HG03135 (cell line): ENCODE results near the gene ROR1.
"Not testable (repeated sequence)": the region's sequence is repeated elsewhere in the genome, so short reads cannot be mapped to it uniquely, and the experiment has no call there.

Source experiments
- ATAC-seq: cut with Tn5 transposase; IDR thresholded peaks from one replicate; pipeline ENCODE4 v1.9.1; 2021; ENCODE audit warnings: mild to moderate bottlenecking, moderate library complexity; ENCODE audit not compliant: unreplicated experiment

ROR1 gene

DNA sequence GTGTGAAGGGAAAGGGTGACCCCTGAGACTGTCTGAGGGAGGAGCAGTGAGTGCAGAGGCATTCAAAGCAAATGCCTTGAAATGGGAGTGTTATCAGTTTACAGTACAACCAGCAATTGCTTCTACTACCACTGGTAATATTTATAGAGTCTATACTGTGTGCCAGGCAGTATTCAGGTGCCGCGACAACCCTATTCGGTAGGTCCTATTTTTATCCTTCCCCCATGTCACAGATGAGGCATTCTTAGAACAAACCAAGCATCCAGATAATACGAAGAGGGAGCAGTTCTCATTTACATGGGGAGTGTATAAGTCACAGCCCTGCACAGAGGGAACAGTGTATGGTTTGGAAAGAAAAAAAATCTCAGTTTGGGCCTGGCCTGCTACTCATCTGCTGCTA is 18.3 kb downstream of the ROR1 start:
- ATAC-seq: no peak

DNA sequence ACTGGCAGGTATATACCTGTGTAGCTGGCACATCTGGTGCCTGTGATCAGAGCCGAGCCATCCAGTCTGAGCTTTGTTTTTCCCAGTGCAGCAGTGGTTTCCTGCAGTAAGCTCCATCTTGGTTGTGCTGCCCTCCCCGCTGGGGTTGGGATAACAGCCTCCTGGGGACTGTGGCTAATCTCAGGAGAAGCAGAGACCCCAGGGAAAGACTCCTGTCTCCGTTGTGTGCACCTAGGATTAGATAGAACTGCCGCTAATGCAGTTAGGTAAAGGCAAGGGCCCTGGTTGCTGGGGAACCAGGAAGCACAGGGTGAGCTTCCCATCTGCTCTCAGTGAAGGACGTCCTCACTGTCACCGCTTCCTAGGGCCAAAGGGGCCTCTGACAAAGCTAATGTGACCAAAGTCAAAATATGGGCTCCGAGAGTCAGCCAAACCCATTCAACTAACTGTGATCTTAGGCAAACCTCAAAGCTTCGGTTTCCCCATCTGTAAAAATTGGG is 20.0 kb downstream of the ROR1 start:
- no peak for ATAC-seq

DNA sequence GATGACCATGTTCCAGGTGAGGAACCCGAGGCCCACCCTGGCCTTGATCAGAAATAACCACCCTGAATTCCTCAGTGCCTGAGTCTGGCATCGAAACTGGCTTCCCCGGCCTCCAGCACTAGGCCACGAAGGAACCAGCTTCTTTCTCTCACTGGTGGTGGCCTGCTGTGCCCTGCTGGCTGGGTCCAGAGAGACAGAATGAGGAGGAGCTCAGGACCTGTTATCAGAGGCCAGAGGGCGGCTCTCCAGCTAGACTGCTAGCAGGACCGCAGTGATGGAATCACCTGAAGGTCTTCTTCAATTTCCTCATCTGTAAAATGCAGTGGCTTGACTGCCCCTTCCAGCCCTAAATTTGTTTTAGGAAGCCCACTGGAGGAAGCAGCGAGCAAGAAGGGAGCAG is 20.5 kb downstream of the ROR1 start:
- no peak for ATAC-seq

DNA sequence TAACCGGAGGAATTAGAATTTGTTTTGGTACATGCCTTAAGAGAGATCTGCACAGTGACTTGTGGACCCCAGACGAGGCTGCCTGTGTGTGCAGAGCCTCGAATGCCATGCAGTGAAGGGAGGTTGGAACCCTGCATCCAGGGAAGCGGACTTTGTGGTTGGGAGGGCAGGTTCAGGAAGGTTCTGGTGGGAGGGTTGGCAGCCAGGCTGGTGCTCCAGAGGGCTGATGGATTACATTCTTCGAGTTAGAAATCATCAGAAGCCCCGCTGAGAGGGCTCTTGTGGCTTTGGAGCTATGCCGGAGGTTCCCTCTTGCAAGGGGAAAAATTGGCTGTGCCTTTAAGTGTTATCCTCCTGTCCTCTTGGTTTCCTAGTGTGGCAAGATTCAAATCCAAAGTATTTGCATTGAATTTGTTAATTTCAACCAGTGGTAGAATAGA is 21.1 kb downstream of the ROR1 start:
- no peak for ATAC-seq

DNA sequence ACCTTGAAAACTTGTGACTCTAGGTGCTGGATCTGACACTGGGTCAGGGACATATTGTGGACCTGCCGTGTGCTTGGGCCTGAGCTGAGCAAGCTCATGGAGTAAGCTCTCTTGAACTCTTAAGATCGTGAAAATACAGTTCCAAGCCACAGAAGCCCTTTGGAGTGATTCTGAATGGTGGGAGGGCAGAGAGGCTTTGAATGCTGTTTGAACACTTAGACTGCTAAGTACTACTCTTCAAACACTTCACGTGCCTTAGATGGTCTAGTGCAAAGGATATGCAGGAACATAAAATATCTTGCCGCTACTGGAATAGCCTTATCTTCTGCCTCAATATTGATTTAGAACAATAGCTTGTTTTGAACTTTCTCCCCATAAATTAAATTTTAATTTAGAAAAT is 21.6 kb downstream of the ROR1 start:
- no peak for ATAC-seq

DNA sequence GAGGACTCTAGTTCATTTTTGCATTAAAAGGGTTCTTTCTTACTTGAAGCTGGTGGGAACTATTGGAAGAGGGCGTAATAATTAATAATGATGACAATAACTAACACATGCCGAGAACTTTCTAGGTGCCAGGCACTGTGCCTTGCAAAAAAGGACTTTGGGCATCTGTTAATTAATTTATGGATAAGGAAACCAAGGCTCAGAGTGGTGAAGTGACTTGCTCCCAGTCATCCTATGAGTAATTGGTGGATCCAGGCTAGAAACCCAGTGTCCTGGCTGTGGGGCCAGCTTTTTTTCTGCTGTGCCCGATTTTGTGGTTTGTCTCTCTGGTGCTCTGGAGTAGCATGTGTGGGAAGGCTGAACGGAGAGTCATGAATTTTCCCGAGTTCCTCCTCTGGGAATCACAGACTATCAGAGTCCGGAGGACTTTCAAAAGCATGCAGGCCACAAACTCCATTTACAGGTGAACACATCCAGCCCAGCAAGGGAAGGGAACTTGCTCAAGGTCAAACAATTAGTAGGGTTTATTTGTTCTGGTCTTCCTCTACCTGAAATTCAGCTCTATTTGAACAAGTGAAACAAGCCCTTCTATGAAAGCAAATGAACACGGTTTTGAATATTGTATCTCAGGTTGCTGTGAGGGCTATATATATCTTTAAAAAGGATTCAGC is 23.4 kb downstream of the ROR1 start:
- ATAC-seq: no peak

DNA sequence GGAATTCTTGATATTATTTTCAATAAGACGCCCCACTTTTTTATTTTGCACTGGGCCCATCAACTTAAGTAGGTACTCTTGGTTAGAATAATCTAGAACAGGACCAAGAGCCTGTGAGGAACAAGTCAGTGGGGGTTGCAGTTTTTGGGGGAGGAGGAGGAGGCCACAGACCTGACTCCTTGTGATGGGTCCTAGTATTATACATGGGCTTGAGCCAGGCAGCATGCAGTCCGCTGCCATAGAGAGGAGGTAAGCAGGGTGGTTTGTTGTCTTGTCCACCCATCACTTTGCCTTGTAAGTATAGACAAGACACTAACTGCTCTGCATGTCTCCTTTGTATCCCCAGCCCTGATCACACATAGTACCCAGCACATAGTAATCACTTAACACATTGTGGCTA is 24.5 kb downstream of the ROR1 start:
- ATAC-seq: no peak

DNA sequence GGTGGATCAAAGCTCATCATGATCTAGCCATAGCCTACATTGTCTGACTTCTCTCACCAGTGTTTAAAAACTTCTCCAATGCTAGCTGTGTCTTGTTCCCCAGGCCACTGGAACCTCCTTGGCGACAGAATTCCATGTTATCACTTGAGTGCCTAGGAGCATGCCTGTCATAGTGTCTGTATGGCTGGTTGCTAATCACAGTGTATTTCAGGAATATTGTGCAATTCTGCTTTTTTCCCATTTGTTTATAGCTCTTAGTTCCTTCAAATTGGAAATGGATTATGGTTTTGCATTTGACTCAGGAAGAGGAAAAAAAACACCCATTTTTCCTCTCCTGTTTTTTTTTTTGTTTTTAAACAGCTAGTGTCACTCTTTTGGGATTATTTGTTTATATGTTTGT is 25.5 kb downstream of the ROR1 start:
- no peak for ATAC-seq

DNA sequence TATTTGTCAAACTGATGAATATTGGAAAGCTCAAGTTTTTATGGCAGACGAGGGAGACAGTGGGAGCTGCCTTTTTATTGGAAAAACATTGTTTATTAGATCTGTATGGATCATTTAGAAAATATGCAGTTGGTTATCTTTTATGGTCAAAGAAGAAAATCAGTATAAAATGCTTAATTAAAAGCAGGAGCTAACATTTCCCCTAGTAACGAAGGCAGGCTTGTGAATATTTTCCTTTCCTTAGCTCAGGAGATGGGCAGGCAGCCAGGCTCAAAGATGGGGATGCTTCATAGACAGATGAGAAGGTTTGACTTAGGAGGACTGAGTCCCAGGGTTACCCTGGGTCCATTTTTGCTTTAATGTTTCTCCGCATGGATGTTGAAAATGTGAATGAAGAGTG is 26.0 kb downstream of the ROR1 start:
- ATAC-seq: no peak

DNA sequence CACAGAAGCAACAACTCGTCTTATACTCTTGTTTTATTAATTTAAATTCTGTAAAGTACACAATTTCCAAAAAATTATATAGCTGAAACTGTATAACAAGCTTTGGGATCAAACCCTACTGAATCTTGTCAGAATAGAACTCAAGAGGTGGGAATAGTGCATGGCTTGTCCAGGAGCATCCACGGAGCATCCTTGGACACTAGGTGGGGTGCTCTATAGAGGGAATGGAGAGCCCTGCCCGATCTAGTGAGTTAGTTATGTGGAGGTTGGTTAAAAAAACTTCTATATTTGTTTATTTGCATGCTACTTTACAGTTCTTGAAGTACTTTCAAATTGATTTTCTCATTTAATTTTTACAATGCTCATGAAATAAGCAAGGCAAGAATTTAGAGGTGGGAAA is 28.3 kb downstream of the ROR1 start:
- no peak for ATAC-seq

DNA sequence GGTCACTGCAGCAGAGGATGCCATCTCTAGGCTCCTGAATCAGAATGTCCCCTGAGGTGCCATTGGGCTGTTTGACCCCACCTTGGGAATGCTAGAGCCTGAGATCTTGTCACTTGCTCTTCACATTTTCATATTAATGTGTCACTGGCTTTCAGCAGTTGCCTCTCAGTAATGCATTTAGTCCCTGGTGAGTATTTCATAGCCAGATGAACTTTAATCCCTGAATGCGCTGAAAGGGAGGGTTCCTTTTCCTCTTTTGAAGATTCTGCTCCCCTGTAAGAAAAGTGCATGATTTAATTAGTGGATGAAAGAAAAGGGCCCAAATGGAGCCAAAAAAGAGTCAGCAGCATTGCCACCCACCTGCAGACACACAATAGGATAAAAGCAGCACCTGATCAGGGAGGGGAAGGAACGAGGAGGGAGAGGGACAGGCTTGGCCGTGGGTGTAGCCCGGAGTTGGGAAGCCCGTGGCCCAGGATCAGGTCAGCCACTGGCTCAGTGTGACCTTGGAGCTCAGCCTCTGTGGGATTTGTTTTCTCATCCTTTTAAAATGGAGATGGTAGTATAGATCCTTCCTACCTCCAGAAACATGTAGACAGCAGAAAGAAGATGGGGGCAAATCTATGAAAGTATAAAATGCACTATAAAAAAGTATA is 31.1 kb downstream of the ROR1 start:
- ATAC-seq: no peak

DNA sequence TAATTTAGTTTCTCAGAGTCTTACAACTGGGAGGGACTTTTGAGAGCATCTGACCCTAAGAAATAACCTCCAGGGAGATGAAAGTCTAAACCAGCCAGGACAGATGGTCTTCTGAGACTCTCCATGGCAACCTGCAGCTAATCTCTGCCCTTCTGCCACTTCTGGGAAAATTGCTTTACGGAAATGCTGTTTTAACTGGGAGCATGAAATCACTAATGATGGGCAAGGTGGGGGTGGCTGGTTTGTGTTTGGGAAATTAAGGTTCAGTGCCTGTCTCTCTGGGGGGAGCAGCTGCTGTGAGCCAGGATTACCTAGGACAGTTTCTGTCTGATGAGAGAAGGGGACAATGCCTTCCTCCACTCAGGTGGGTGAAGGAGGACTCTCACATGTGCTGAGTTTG is 33.2 kb downstream of the ROR1 start:
- no peak for ATAC-seq

DNA sequence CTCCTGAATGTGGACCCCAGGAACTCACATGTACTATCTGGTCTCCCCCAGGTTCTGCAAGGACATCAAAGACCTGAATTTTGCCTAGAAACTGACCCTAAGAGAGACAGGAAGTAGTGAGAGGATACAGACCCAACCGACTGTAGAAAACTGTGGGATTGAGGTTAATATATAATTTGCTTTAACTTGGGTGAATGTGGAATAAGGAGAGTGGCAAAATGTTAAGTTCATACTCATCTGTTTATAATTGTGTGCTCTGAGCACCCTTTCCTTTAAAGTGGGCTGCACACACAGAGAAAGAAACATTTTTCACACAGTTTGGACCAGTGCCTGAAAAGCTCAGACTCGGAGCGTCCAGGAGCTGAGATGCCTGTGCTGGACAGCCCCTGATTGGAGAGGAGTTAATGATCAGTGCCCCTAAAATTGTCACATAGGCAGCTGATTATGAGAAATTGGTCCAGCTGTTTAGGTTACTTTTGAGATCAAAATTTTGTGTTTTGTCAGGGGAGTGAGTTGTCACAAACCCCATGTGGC is 37.2 kb downstream of the ROR1 start:
- ATAC-seq: no peak

DNA sequence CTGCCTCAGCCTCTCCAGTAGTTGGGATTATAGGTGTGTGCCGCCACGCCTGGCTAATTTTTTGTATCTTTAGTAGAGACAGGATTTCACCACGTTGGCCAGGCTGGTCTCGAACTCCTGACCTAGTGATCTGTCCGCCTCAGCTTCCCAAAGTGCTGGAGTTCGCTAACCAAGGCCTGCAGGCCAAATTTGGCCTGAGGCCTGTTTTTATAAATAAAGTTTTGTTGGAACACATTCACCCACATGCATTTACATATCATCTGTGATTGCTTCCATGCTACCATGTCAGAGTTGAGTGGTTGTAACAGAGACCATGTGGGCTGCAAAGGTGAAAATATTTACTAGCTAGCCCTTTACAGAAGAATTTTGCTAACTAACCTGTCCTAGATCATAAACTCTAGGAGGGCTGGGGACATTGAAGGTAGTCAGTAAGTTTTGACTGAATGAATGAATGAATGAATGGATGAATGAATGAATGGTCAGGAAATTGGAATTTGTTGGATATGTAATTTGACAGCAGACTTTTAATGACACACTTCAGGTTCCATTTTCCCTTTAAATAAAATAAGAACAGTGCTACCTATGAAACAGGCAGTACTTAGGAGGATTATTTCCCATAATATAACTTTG is 38.4 kb downstream of the ROR1 start:
- no peak for ATAC-seq

DNA sequence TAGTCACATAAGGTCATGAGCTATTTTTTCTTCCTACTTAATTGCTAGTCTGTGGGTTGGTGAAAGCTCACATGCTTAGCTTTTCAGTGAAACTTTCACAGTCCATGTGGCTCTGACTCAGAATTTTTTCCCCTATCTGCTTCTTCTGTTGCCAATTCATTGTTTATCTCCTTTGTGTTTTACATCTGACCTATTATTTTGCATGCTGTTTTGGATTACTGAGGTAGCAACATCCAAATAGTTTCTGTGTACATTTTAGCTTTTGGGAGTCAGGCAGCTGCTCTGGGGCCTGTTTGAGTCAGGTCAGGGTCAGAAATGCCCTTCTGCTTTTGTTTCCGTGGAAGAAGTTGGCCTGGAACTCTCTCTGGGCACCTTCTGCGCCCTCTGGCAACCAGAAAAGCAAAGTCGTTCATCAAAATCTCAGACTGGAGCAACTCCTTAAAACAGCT is 40.0 kb downstream of the ROR1 start:
- no peak for ATAC-seq

DNA sequence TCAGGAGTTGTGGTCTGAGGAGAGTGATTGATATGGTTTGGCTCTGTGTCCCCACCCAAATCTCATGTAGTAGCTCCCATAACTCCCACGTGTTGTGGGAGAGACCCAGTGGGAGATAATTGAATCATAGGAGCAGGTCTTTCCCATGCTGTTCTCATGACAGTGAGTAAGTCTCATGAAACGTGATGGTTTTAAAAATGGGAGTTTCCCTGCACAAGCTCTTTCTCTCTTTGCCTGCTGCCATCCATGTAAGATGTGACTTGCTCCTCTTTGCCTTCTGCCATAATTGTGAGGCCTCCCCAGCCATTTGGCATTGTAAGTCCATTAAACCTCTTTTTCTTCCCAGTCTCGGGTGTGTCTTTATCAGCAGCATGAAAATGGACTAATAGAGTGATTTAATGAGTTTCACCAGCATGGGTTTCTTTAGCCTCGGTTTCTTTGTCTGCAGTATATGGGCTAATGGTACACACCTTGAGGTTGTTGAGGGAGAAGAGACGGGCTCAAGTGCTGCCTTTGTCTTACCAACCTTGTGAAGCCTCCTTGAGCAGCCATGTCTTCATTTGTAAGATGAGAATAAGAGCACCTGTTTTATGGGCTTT is 42.5 kb downstream of the ROR1 start:
- ATAC-seq: not testable (repeated sequence)

DNA sequence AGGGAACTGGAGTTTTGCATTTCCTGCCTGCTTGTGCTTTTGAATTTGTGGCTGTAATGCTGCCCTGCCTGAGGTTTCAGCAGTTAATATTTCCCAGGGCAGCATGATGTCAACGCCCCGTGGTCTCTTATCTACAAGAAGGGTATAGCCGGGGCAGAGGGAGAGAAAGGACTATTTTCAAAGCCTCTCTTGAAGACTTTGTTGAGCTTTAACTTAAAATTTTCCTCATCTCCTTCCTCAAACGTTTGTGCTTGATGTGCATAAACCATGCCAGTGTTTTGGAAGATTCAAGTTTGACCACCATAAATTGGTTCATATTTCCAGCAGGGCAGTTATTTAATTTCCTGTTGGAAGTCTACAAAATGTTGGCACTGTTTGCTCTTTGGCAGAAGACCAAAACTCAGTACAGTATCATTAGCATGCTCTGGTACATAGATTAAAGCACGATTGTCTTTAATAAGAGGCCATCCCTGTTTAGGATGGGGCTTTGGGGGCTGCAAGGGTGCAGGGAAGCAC is 43.4 kb downstream of the ROR1 start:
- ATAC-seq: no peak

DNA sequence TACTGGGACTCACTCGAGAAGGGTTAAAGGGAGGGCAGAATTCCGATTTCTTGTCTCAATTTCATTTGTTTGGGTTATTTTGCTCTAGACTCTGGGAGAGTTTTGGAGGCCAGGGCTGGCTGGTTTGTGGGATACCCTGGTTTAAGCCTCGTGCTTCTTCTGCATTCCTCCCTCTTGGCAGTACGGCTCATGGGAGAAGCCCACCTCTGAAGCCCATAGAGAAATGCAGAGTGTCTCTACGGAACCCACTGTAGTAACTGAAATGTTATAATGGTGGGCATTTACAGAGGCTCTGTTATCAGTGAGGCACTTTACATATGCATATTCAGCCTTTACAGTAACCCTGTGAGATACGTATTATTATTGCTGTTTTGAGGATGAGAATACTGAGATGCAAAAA is 43.9 kb downstream of the ROR1 start:
- no peak for ATAC-seq

DNA sequence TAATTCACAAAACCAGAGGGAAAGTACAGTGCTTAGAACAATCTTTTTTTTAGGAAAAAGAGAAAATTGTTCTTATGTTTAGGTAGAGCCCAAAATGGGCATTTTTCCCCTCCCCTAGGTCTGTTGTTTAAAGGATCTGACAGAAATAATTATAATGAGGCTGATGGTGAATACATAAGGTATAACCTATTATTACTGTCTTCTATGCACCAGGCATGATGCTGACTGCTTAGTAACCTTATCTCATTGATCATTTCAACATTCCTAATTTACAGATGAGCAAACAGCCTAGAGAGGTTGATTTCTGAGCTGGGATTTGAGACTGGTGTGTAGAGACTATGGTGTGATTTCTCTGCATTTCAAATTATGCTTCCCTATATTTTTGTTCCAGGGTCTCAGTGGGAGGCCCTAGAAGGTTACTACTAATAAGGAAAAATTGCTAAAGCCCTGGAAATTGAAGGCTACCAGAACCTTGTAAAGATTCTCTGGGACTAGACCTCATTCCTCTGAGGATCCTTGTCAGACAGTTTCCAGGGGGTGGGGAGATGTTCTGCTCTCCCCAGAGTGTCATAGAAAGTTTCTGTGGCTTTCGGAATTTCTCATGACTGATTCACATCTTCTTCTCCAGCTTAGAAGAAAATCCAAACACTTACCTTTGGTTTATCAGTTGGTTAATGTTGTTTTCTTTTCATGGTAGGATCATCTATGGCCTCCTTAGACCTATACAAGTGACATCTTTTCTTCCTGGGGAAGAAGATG is 44.9 kb downstream of the ROR1 start:
- ATAC-seq: no peak

DNA sequence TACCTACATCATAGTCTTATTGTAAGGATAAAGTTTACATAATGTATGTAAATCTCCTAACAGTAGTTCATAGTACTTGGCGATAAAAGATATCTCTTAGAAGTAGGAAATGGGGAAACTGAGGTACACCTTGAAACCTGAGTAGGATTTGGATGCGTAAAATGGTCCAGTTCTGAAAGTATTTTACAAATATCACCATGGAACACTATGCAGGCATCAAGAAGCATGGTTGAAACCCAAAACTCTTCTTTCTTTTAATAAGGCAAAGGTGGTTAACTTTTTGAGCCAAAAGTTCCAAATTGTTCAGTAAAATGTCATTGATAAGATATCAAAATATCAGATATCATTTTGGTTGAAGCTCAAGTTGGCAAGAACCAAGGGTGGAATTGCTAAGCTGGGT is 46.0 kb downstream of the ROR1 start:
- no peak for ATAC-seq
